ENCODE data around the gene DAZAP2.
"Not testable (repeated sequence)": the region's sequence is repeated elsewhere in the genome, so short reads cannot be mapped to it uniquely, and the experiment has no call there.

The DAZAP2 gene

GRCh38 chr12:51253276-51253675, 14.7 kb downstream of the DAZAP2 start:
- DNase-seq: no peak

GRCh38 chr12:51254536-51254935, 15.9 kb downstream of the DAZAP2 start:
- DNase-seq: no peak

DNA sequence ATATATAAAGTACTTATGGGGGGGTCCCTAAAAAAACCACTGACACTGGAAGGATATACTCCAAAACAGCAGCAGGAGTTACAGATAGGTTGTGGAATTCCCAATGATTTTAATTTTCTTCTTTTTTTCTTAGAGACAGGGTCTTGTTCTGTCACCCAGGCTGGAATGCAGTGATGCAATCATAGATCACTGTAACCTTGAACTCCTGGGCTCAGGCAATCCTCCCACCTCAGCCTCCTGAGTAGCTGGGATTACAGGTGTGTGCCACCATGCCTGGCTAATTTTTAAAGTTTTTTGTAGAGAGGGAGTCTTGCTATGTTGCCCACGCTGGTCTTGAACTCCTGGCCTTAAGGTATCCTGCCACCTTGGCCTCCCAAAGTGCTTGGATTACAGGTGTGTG, 21.0 kb downstream of the DAZAP2 start:
- not testable (repeated sequence) for DNase-seq

DNA sequence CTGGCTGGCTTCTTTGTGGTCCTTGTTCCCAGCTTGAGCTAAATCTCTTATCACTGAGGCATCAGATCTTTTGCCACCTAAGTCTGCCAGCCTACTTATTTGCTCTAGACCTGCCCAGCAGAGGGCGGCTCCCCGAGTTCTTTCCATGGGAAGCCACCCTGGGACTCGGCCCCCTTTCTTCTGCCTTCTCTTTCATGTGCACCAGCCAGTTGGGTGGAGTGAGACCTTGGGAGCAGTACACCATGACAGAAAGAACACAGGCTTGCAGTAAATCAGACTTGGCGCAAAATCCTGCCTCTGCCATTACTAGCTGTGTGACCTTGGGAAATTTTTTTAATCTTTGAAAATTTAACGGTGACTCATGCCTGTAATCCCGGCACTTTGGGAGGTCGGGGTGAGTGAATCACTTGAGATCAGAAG, 24.1 kb downstream of the DAZAP2 start:
- peak; percentile 63 for DNase-seq

GRCh38 chr12:51263341-51263740, 24.7 kb downstream of the DAZAP2 start:
- no peak for DNase-seq

DNA sequence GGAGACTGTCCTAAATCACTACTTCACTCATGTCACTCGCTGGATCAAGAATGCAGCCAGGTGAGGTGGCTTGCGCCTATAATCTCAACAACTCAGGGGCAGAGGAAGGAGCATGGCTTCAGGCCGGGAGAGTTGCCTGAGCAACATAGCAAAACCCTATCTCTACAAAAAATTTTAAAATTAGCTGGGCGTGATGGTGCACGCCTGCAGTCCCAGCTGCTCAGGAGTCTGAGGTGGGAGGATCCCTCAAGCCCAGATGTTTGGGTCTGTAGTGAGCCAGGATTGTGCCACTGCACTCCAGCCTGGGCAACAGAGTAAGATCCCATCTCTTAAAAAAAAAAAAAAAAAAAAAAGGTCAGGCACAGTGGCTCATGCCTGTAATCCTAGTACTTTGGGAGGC, 25.7 kb downstream of the DAZAP2 start:
- no peak for DNase-seq

GRCh38 chr12:51265024-51265423, 26.4 kb downstream of the DAZAP2 start:
- DNase-seq: no peak

GRCh38 chr12:51269174-51270066, 30.8 kb downstream of the DAZAP2 start:
- peak; percentile 47 for DNase-seq

GRCh38 chr12:51270067-51270950, 31.7 kb downstream of the DAZAP2 start, which contains the start of gene SMAGP:
Gene SMAGP, minus strand, starts transcription at chr12:51270415. Its CDS starts 1,137 bp downstream, at chr12:51269278.
- no peak for DNase-seq

DNA sequence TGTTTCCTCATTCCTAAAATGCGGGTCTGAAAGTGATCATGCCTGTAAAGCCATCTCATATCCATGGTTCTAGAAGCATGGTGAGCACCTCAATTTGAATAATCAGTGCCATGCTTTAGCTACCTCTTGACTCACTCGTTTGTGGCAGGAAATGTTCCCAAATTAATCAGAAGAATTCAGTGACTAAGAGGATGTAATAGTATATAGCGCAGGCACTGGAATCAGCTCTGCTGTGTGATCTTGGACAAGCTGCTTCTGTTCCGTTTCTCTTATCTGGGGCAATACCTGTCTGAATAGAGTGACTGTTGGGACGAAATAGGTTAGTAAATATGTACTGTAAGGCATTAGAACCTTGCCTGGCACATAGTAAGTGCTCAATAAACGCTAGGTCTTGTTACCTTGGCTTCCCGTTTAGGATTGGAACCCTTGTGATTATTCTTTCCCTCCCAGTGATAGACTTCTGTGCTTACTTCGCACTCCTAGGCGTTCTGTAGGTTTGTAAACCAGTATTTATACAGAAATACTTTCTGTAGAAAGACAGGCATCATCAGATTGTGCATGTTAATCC, 32.4 kb downstream of the DAZAP2 start:
- DNase-seq: no peak

DNA sequence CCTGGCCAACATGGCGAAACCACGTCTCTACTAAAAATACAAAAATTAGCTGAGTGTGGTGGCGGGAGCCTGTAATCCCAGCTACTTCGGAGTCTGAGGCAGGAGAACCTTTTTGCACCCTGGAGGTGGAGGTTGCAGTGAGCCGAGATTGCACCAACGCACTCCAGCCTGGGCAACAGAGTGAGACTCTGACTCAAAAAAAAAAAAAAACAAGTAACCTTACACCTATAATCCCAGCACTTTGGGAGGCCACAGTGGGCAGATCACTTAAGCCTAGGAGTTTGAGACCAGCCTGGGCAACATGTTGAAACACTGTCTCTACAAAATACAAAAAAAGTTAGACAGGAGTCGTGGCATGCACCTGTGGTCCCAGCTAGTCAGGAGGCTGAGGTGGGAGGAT, 34.2 kb downstream of the DAZAP2 start:
- DNase-seq: not testable (repeated sequence)

- no peak for DNase-seq
Measured at GRCh38 chr12:51275088-51275487, 36.5 kb downstream of the DAZAP2 start.

DNA sequence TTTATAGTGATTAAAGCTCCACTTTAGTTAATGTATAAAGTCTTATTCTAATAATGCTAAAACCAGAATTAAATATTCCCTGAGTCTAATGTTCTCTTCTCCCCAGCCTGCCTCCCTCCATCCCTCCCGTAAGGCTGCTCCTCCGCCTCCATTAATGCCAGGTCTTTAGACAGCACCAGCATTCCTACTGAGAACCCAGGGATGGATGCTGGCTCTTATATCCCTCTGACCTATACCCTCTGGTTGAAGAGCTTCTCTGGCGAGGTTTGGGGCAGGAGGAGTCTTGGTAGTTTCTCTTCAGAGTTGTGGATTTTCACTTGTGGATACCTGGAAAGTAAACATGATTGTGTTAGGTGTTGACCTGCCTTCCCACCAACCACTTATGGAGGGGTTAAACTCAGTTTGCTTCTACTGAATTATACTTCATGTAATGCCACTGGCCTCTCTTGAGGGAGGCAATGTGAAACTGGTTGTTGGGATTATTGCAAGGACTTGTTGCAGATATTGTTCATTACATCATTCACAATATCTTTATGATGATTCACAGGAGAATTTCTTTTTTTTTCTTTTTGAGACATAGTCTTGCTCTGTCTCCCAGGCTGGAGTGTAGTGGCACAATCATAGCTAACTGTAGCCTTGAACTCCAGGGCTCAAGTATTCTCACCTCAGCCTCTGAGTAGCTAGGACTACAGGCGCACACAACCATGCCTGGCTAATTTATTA, 42.7 kb downstream of the DAZAP2 start:
- no peak for DNase-seq

DNA sequence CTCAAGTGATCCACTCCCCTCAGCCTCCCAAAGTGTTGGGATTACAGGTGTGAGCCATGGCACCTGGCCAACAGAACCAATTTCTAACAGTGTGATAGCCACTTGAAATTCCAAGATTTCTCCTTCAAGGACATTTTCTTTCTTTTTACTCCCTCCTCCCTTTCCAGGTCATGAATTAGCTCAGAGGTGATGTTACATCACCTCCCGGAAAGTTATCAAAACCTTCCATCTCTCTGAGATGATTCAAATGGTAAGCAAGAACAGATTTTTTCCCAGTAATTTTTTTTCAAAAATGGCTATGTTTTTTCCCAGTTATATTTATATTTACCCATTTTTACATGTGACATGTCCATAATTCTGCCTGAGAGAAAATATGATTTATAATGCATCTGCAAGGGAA, 47.2 kb downstream of the DAZAP2 start:
- DNase-seq: no peak

- not testable (repeated sequence) for DNase-seq
Measured at GRCh38 chr12:51291603-51292513, 53.2 kb downstream of the DAZAP2 start.

Data from hematopoietic multipotent progenitor cell treated with erythropoietin and hydrocortisone succinate and interleukin-3 and kit ligand, for 8 days (in vitro differentiated cells).